GM12892 (cell line): Measurements from ENCODE around the gene RAMP3.

Source experiments
- DNase-seq: peaks from one replicate; pipeline ENCODE4 v3.0.0; 2011; ENCODE audit not compliant: insufficient read length
- FAIRE-seq: peaks from 2 replicates; lab custom pipeline; 2011; peaks lifted over from hg19 to GRCh38; lab: Jason Lieb, UNC
- POLR2A ChIP-seq: IDR thresholded peaks from 2 replicates; pipeline ENCODE4 v1.6.1; 2011; ENCODE audit warnings: low read depth, low read length, control low read depth
- POLR2AphosphoS5 ChIP-seq: IDR thresholded peaks from 2 replicates; pipeline ENCODE4 v1.6.1; 2011; ENCODE audit warnings: low read depth, low read length, control low read depth
- TAF1 ChIP-seq: IDR thresholded peaks from 2 replicates; pipeline ENCODE4 v1.6.1; 2011; ENCODE audit warnings: low read depth, mild to moderate bottlenecking, control low read depth, low read length, borderline replicate concordance

The RAMP3 gene

GRCh38 chr7:45123913-45124710 lies 33.5 kb upstream of the RAMP3 start:
- DNase-seq (no peak), FAIRE-seq (no peak)
- TF ChIP-seq POLR2AphosphoS5 (no peak), TAF1 (no peak), POLR2A (no peak)

- TF ChIP-seq POLR2AphosphoS5, result no peak
- no peak for DNase-seq
- FAIRE-seq, result no peak
These were observed 32.2 kb upstream of the RAMP3 start for GRCh38 chr7:45125193-45125904.

- TF ChIP-seq POLR2AphosphoS5, result no peak
- no peak for TF ChIP-seq POLR2A
- TF ChIP-seq TAF1, result no peak
- DNase-seq (no peak), FAIRE-seq (no peak)
These were observed 31.4 kb upstream of the RAMP3 start for GRCh38 chr7:45126201-45126600.

- TF ChIP-seq TAF1 (no peak), POLR2A (no peak), POLR2AphosphoS5 (no peak)
- no peak for FAIRE-seq
- no peak for DNase-seq
These were observed 30.7 kb upstream of the RAMP3 start for GRCh38 chr7:45126920-45127319.

- DNase-seq (no peak), FAIRE-seq (no peak)
- no peak for TF ChIP-seq POLR2A
- TF ChIP-seq POLR2AphosphoS5, result no peak
- TF ChIP-seq TAF1, result no peak
These were observed 28.3 kb upstream of the RAMP3 start for GRCh38 chr7:45129181-45129800.

GRCh38 chr7:45129906-45130305 lies 27.7 kb upstream of the RAMP3 start:
- no peak for TF ChIP-seq TAF1
- TF ChIP-seq POLR2A, result no peak
- no peak for TF ChIP-seq POLR2AphosphoS5
- DNase-seq, result no peak
- FAIRE-seq, result no peak

- FAIRE-seq, result no peak
- no peak for TF ChIP-seq POLR2A
- TF ChIP-seq TAF1, result no peak
- no peak for TF ChIP-seq POLR2AphosphoS5
- no peak for DNase-seq
These were observed 26.7 kb upstream of the RAMP3 start for GRCh38 chr7:45130910-45131309.

- no peak for FAIRE-seq
- TF ChIP-seq POLR2A, result no peak
- TF ChIP-seq TAF1, result no peak
- no peak for TF ChIP-seq POLR2AphosphoS5
- DNase-seq, result no peak
These were observed 25.7 kb upstream of the RAMP3 start for GRCh38 chr7:45131891-45132290.

- no peak for FAIRE-seq
- DNase-seq, result no peak
- TF ChIP-seq POLR2A, result no peak
- no peak for TF ChIP-seq TAF1
- TF ChIP-seq POLR2AphosphoS5, result no peak
These were observed 24.8 kb upstream of the RAMP3 start for GRCh38 chr7:45132708-45133320.

- TF ChIP-seq POLR2A (no peak), TAF1 (no peak), POLR2AphosphoS5 (no peak)
- DNase-seq, result no peak
- no peak for FAIRE-seq
These were observed 24.2 kb upstream of the RAMP3 start for GRCh38 chr7:45133352-45133751.

GRCh38 chr7:45133877-45134276 lies 23.7 kb upstream of the RAMP3 start:
- FAIRE-seq, result no peak
- TF ChIP-seq POLR2A (no peak), POLR2AphosphoS5 (no peak), TAF1 (no peak)
- DNase-seq, result no peak
